Measurements from ENCODE around the gene NFE2L1. TPM values are rescaled to one million over a fixed set of nuclear protein-coding genes. Genes with fewer than 3 reads are reported as not detected.
A peak's percentile ranks its signal among the peaks of the same experiment; 100 is the strongest.

The NFE2L1 gene
- total RNA-seq, 1 donor from 2014 or later: 228 TPM

GRCh38 chr17:48093341-48094045, 45.3 kb downstream of the NFE2L1 start:
- TF ChIP-seq CTCF (IDR thresholded peaks at IDR 0.05; ENCODE audit: insufficient read depth, low read length, poor library complexity, severe bottlenecking): no peak
- Histone ChIP-seq H3K27me3 (ENCODE audit: control insufficient read depth, insufficient read depth, low read length) (no peaks in the 10 kb centered on the region), H3K4me3 (ENCODE audit: low read depth, low read length) (no peak overlapping the region), H3K36me3 (ENCODE audit: control insufficient read depth, insufficient read depth, low read length) (no peaks in the 10 kb centered on the region)
- DNase-seq (ENCODE audit: low read depth): no peak

- no peak overlapping the region for H3K4me3 ChIP-seq (ENCODE audit: low read depth, low read length)
- no peaks in the 10 kb centered on the region for H3K36me3 ChIP-seq (ENCODE audit: control insufficient read depth, insufficient read depth, low read length)
- H3K27me3 ChIP-seq (ENCODE audit: control insufficient read depth, insufficient read depth, low read length): no peaks in the 10 kb centered on the region
- no peak for TF ChIP-seq CTCF (IDR thresholded peaks at IDR 0.05; ENCODE audit: insufficient read depth, low read length, poor library complexity, severe bottlenecking)
- DNase-seq (ENCODE audit: low read depth): no peak
These were observed 47.5 kb downstream of the NFE2L1 start for GRCh38 chr17:48095611-48096010.

GRCh38 chr17:48100160-48100559, 52.0 kb downstream of the NFE2L1 start:
- Histone ChIP-seq H3K36me3 (ENCODE audit: control insufficient read depth, insufficient read depth, low read length) (no peaks in the 10 kb centered on the region), H3K4me3 (ENCODE audit: low read depth, low read length) (peak overlapping the region; percentile 91), H3K27me3 (ENCODE audit: control insufficient read depth, insufficient read depth, low read length) (no peaks in the 10 kb centered on the region)
- DNase-seq (ENCODE audit: low read depth): no peak
- TF ChIP-seq CTCF (IDR thresholded peaks at IDR 0.05; ENCODE audit: insufficient read depth, low read length, poor library complexity, severe bottlenecking): no peak

GRCh38 chr17:48100591-48101011, 52.4 kb downstream of the NFE2L1 start:
- H3K27me3 ChIP-seq (ENCODE audit: control insufficient read depth, insufficient read depth, low read length): no peaks in the 10 kb centered on the region
- no peak for TF ChIP-seq CTCF (IDR thresholded peaks at IDR 0.05; ENCODE audit: insufficient read depth, low read length, poor library complexity, severe bottlenecking)
- peak overlapping the region; percentile 91 for H3K4me3 ChIP-seq (ENCODE audit: low read depth, low read length)
- no peak for DNase-seq (ENCODE audit: low read depth)
- H3K36me3 ChIP-seq (ENCODE audit: control insufficient read depth, insufficient read depth, low read length): no peaks in the 10 kb centered on the region

GRCh38 chr17:48101012-48101720, 53.0 kb downstream of the NFE2L1 start, which contains the start of gene CBX1:
Gene CBX1, minus strand, starts transcription at chr17:48101478. Its CDS starts 24,474 bp downstream, at chr17:48077004.
- Histone ChIP-seq H3K27me3 (ENCODE audit: control insufficient read depth, insufficient read depth, low read length) (no peaks in the 10 kb centered on the region), H3K4me3 (ENCODE audit: low read depth, low read length) (peak within 1 kb of the TSS; percentile 91), H3K36me3 (ENCODE audit: control insufficient read depth, insufficient read depth, low read length) (no peaks in the 10 kb centered on the region)
- no peak for TF ChIP-seq CTCF (IDR thresholded peaks at IDR 0.05; ENCODE audit: insufficient read depth, low read length, poor library complexity, severe bottlenecking)
- peak; percentile 85 for DNase-seq (ENCODE audit: low read depth)

Data from kidney epithelial cell (primary cell).